ENCODE data around the gene DLG5.

The DLG5 gene

GRCh38 chr10:77862595-77862994, 64.0 kb downstream of the DLG5 start:
- H3K4me3 ChIP-seq (ENCODE audit: low read depth, low read length), result no peak overlapping the region
- no peaks in the 10 kb centered on the region for H3K27me3 ChIP-seq (ENCODE audit: insufficient read depth, low read depth, severe bottlenecking)
- no peak for DNase-seq
- no peaks in the 10 kb centered on the region for H3K9me3 ChIP-seq (ENCODE audit: severe bottlenecking)
- TF ChIP-seq CTCF (IDR thresholded peaks at IDR 0.05; ENCODE audit: low read depth, low read length), result no peak
- peaks cover 38% of the 10 kb centered on the region for H3K36me3 ChIP-seq
- no peak overlapping the region for H3K27ac ChIP-seq

- no peak for TF ChIP-seq CTCF (IDR thresholded peaks at IDR 0.05; ENCODE audit: low read depth, low read length)
- peaks cover 32% of the 10 kb centered on the region for H3K36me3 ChIP-seq
- H3K9me3 ChIP-seq (ENCODE audit: severe bottlenecking), result no peaks in the 10 kb centered on the region
- no peak for DNase-seq
- no peak overlapping the region for H3K27ac ChIP-seq
- H3K4me3 ChIP-seq (ENCODE audit: low read depth, low read length), result no peak overlapping the region
- H3K27me3 ChIP-seq (ENCODE audit: insufficient read depth, low read depth, severe bottlenecking), result no peaks in the 10 kb centered on the region
Observed at GRCh38 chr10:77861366-77861765, 65.2 kb downstream of the DLG5 start.

GRCh38 chr10:77859865-77860282, 66.7 kb downstream of the DLG5 start:
- H3K36me3 ChIP-seq, result peaks cover 28% of the 10 kb centered on the region
- no peaks in the 10 kb centered on the region for H3K9me3 ChIP-seq (ENCODE audit: severe bottlenecking)
- no peak overlapping the region for H3K27ac ChIP-seq
- H3K27me3 ChIP-seq (ENCODE audit: insufficient read depth, low read depth, severe bottlenecking), result no peaks in the 10 kb centered on the region
- H3K4me3 ChIP-seq (ENCODE audit: low read depth, low read length), result no peak overlapping the region
- no peak for TF ChIP-seq CTCF (IDR thresholded peaks at IDR 0.05; ENCODE audit: low read depth, low read length)
- no peak for DNase-seq

GRCh38 chr10:77859200-77859864, 67.2 kb downstream of the DLG5 start:
- no peak overlapping the region for H3K4me3 ChIP-seq (ENCODE audit: low read depth, low read length)
- TF ChIP-seq CTCF (IDR thresholded peaks at IDR 0.05; ENCODE audit: low read depth, low read length), result no peak
- DNase-seq, result no peak
- H3K9me3 ChIP-seq (ENCODE audit: severe bottlenecking), result no peaks in the 10 kb centered on the region
- H3K27me3 ChIP-seq (ENCODE audit: insufficient read depth, low read depth, severe bottlenecking), result no peaks in the 10 kb centered on the region
- peaks cover 30% of the 10 kb centered on the region for H3K36me3 ChIP-seq
- no peak overlapping the region for H3K27ac ChIP-seq

- Histone ChIP-seq H3K9me3 (ENCODE audit: severe bottlenecking) (no peaks in the 10 kb centered on the region), H3K27ac (no peak overlapping the region), H3K4me3 (ENCODE audit: low read depth, low read length) (no peak overlapping the region), H3K27me3 (ENCODE audit: insufficient read depth, low read depth, severe bottlenecking) (no peaks in the 10 kb centered on the region), H3K36me3 (peaks cover 50% of the 10 kb centered on the region)
- DNase-seq, result no peak
- no peak for TF ChIP-seq CTCF (IDR thresholded peaks at IDR 0.05; ENCODE audit: low read depth, low read length)
Observed at GRCh38 chr10:77857272-77857671, 69.3 kb downstream of the DLG5 start.

- Histone ChIP-seq H3K27me3 (ENCODE audit: insufficient read depth, low read depth, severe bottlenecking) (no peaks in the 10 kb centered on the region), H3K36me3 (peaks cover 55% of the 10 kb centered on the region), H3K9me3 (ENCODE audit: severe bottlenecking) (no peaks in the 10 kb centered on the region), H3K27ac (no peak overlapping the region), H3K4me3 (ENCODE audit: low read depth, low read length) (no peak overlapping the region)
- DNase-seq, result no peak
- no peak for TF ChIP-seq CTCF (IDR thresholded peaks at IDR 0.05; ENCODE audit: low read depth, low read length)
Observed at GRCh38 chr10:77856566-77856965, 70.0 kb downstream of the DLG5 start.

Data from WERI-Rb-1 (cell line).